Natural killer cell (primary cell): ENCODE data around the gene OCRL. TPM values are rescaled to one million over a fixed set of nuclear protein-coding genes. Genes with fewer than 3 reads are reported as not detected.

ENCODE experiments used
- ATAC-seq, 3 donors: fragments of 150-1000 bp in 2 of 3; fragments of 200-7000 bp in 1 of 3; cut with Tn5 transposase; 1 replicate in 1 of 3; 2 replicates in 2 of 3; pipeline ENCODE4 v1.10.0; 2021; ENCODE audit warnings: mild to moderate bottlenecking in 2 of 3, moderate library complexity in 2 of 3
- DNase-seq, 2 donors: peaks; one replicate each; pipeline versions ENCODE4 v3.0.0 to v3.0.0-alpha.2; 2013 to 2021; ENCODE audit warnings: mixed read lengths in 1 of 2
- H3K27ac ChIP-seq: one replicate; pipeline ENCODE4 v1.5.1; 2013; ENCODE audit warnings: mild to moderate bottlenecking, low read length
- H3K27me3 ChIP-seq: one replicate; pipeline ENCODE4 v1.6.1; 2013; ENCODE audit warnings: low read length; ENCODE audit not compliant: control insufficient read depth, insufficient read depth
- H3K36me3 ChIP-seq: one replicate; pipeline ENCODE4 v1.6.1; 2013; ENCODE audit warnings: low read length; ENCODE audit not compliant: control insufficient read depth, insufficient read depth
- H3K4me1 ChIP-seq: one replicate; pipeline ENCODE4 v1.6.1; 2013; ENCODE audit warnings: low read length; ENCODE audit not compliant: control insufficient read depth, insufficient read depth
- H3K4me3 ChIP-seq: one replicate; pipeline ENCODE4 v1.5.1; 2013; ENCODE audit warnings: low read length
- H3K9me3 ChIP-seq: one replicate; pipeline ENCODE4 v1.6.1; 2013; ENCODE audit warnings: low read length; ENCODE audit not compliant: control insufficient read depth, insufficient read depth
- H3K27ac Mint-ChIP-seq, 2 donors: one replicate each; pipeline ENCODE4 v1.8.0; 2022; ENCODE audit warnings: mild to moderate bottlenecking in 2 of 2, mixed read lengths in 2 of 2, moderate library complexity in 1 of 2
- H3K27me3 Mint-ChIP-seq, 2 donors: one replicate each; pipeline ENCODE4 v1.8.0; 2022; ENCODE audit warnings: low read depth in 2 of 2, mixed read lengths in 2 of 2
- H3K36me3 Mint-ChIP-seq: one replicate; pipeline ENCODE4 v1.8.0; 2022; ENCODE audit warnings: mixed read lengths
- H3K4me1 Mint-ChIP-seq, 2 donors: one replicate each; pipeline ENCODE4 v1.8.0; 2022; ENCODE audit warnings: mixed read lengths in 2 of 2
- H3K4me3 Mint-ChIP-seq: one replicate; pipeline ENCODE4 v1.8.0; 2022; ENCODE audit warnings: mild to moderate bottlenecking, moderate library complexity, mixed read lengths
- H3K9me3 Mint-ChIP-seq, 2 donors: one replicate each; pipeline ENCODE4 v1.8.0; 2022; ENCODE audit warnings: mixed read lengths in 2 of 2
- WGBS: methylation state at CpG from one replicate; pipeline ENCODE4 v1.1.7; 2013; ENCODE audit warnings: missing lambda C conversion rate; ENCODE audit not compliant: insufficient coverage; 5-methylcytosine and 5-hydroxymethylcytosine counted together
- intact Hi-C: fragments of 100-400 bp; cut with micrococcal nuclease; formaldehyde crosslinking; loops from one replicate; pipeline ENCODE4 v1.14.2; 2022
- total RNA-seq, 4 donors: library from RNA; stranded (reverse); fragments of 120-200 nt in 1 of 4; gene quantifications; one replicate each; pipeline versions ENCODE4 v1.2.3 to v1.2.4, GENCODE V29; 2013 to 2022
- TF ChIP-seq, protein P1 (sequence below): fragments of 200-600 bp; IDR thresholded peaks from one replicate; pipeline ENCODE4 v1.8.0; 2022; ENCODE audit warnings: antibody characterized with exemption

The OCRL gene
- total RNA-seq, 3 donors from 2014 or later (not counting 1 experiment from before 2014, with no cell fraction given): 1.0 to 2.2 (median 1.8) TPM

DNA sequence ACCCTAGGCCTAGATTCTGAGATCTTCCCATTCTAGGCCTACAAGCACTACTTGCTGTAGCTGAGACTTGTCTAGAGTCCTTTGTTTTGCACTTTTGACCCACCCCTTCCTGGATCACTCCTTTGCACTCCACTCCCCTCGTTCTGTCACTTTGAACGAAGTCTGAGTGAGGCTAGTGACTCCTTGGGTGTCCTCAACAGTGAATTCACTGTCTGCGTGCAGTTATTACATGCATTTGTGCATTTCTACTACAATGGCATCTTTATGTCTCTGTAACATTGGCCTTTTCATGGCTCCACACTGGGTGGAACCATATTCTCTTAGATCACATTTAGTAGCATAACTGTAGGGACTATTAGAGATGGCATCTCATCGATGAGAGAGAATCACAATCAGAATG lies 50.5 kb downstream of the OCRL start:
- WGBS: 93% methylated on average over 3 of the region's 4 CpGs

DNA sequence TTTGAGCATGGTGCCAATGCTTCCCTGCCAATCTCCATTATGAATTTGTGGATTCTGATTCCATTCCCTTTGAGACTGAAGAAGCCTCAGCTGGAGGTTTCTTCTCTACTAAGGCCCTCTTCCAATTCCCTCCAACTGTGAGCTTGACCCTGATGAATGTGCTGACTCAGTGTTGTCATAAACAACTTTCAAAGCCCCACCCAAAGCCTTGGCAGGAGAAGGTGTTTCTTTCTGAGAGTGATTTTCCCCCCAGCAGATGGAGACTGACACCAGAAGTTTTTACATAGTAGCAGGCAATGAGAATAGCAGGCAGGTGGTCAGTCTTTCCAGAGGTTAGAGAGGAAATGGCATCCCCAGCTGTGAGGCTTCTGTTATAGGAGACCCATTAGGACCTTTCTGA lies 53.1 kb downstream of the OCRL start:
- DNase-seq: no peak
- Mint-ChIP-seq H3K4me3 (no peak overlapping the region), H3K9me3 (no peaks in the 10 kb centered on the region), H3K4me1 (no peaks in the 10 kb centered on the region), H3K27me3 (peaks cover 0 to 2% of the 10 kb centered on the region in 2 donors), H3K36me3 (no peaks in the 10 kb centered on the region), H3K27ac (no peak overlapping the region)
- Histone ChIP-seq H3K27ac (no peak overlapping the region), H3K36me3 (no peaks in the 10 kb centered on the region), H3K9me3 (no peaks in the 10 kb centered on the region), H3K27me3 (no peaks in the 10 kb centered on the region), H3K4me1 (no peaks in the 10 kb centered on the region), H3K4me3 (no peak overlapping the region)
- TF ChIP-seq, protein P1, sequence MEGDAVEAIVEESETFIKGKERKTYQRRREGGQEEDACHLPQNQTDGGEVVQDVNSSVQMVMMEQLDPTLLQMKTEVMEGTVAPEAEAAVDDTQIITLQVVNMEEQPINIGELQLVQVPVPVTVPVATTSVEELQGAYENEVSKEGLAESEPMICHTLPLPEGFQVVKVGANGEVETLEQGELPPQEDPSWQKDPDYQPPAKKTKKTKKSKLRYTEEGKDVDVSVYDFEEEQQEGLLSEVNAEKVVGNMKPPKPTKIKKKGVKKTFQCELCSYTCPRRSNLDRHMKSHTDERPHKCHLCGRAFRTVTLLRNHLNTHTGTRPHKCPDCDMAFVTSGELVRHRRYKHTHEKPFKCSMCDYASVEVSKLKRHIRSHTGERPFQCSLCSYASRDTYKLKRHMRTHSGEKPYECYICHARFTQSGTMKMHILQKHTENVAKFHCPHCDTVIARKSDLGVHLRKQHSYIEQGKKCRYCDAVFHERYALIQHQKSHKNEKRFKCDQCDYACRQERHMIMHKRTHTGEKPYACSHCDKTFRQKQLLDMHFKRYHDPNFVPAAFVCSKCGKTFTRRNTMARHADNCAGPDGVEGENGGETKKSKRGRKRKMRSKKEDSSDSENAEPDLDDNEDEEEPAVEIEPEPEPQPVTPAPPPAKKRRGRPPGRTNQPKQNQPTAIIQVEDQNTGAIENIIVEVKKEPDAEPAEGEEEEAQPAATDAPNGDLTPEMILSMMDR: no peak
- ATAC-seq: no peak
- intact Hi-C loops: no loop called here

More for the DNA sequence above, 50.5 kb downstream of the OCRL start:
- Mint-ChIP-seq H3K9me3 (no peaks in the 10 kb centered on the region), H3K27me3 (no peaks in the 10 kb centered on the region), H3K27ac (no peak overlapping the region), H3K4me3 (no peak overlapping the region), H3K36me3 (no peaks in the 10 kb centered on the region), H3K4me1 (no peaks in the 10 kb centered on the region)
- TF ChIP-seq, protein P1: no peak
- Histone ChIP-seq H3K4me1 (no peaks in the 10 kb centered on the region), H3K27ac (no peak overlapping the region), H3K4me3 (no peak overlapping the region), H3K27me3 (no peaks in the 10 kb centered on the region), H3K9me3 (no peaks in the 10 kb centered on the region), H3K36me3 (no peaks in the 10 kb centered on the region)
- intact Hi-C loops: no loop called here
- ATAC-seq: no peak
- no peak for DNase-seq

DNA sequence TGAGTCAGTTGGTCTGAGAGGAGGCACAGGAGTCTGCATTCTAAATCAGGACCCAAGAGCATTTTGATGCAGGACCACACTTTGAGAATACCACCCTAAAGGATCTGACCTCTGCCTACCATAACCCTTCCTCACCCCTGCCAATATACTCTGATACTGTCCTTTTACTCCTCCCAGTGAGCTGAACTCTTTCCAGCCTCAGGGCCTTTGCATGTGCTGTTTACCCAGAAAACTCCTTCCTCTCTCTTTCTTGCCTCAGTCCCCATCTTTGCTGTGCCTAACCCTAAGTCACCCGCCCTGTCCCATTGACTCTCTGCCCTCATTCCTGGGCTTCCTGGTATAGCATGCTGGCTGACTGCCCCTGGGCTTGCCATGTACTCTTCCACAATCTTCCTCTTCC lies 54.7 kb downstream of the OCRL start:
- Mint-ChIP-seq H3K27me3 (peaks cover 2 to 4% of the 10 kb centered on the region in 2 donors), H3K4me3 (no peak overlapping the region), H3K9me3 (no peaks in the 10 kb centered on the region), H3K27ac (no peak overlapping the region), H3K4me1 (no peaks in the 10 kb centered on the region), H3K36me3 (no peaks in the 10 kb centered on the region)
- intact Hi-C loops: no loop called here
- WGBS: 88% methylated on average over 1 of the region's 1 CpG
- Histone ChIP-seq H3K9me3 (no peaks in the 10 kb centered on the region), H3K36me3 (no peaks in the 10 kb centered on the region), H3K27ac (no peak overlapping the region), H3K4me1 (no peaks in the 10 kb centered on the region), H3K4me3 (no peak overlapping the region), H3K27me3 (no peaks in the 10 kb centered on the region)
- ATAC-seq (no peak), DNase-seq (no peak)
- TF ChIP-seq, protein P1: no peak

DNA sequence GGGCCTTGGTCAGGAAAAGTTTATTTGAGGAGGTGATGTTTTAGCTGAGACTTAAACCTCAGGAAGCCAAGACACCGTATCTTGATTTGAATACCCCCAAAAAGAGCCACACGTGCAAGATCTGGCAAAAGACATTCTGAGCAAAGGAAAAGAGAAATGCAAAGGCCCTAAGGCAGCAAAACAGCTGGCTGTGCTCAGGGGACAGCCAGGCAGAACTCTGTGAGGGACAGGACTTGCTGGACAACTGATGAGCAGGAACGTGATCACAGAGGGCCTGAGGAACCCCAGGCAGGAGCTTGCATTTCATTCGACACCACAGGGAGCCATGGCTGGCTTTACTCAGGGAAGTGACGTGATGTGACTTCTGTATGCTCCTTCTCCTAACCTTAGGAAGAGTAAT lies 56.0 kb downstream of the OCRL start:
- Histone ChIP-seq H3K4me1 (no peaks in the 10 kb centered on the region), H3K27ac (no peak overlapping the region), H3K36me3 (no peaks in the 10 kb centered on the region), H3K9me3 (no peaks in the 10 kb centered on the region), H3K4me3 (no peak overlapping the region), H3K27me3 (no peaks in the 10 kb centered on the region)
- Mint-ChIP-seq H3K27ac (no peak overlapping the region), H3K9me3 (no peaks in the 10 kb centered on the region), H3K27me3 (peaks cover 5 to 8% of the 10 kb centered on the region in 2 donors), H3K36me3 (no peaks in the 10 kb centered on the region), H3K4me3 (no peak overlapping the region), H3K4me1 (no peaks in the 10 kb centered on the region)
- DNase-seq: no peak
- intact Hi-C loops: no loop called here
- TF ChIP-seq, protein P1: no peak
- no peak for ATAC-seq
- 85% methylated on average over 5 of the region's 5 CpGs for WGBS
